Measurements from ENCODE around the gene ARRB2. TPM values are rescaled to one million over a fixed set of nuclear protein-coding genes. Genes with fewer than 3 reads are reported as not detected.

ARRB2 gene
- polyA plus RNA-seq, 1 of the 3 experiments (the other 2 are of a cell fraction) = 24.6 TPM

DNA sequence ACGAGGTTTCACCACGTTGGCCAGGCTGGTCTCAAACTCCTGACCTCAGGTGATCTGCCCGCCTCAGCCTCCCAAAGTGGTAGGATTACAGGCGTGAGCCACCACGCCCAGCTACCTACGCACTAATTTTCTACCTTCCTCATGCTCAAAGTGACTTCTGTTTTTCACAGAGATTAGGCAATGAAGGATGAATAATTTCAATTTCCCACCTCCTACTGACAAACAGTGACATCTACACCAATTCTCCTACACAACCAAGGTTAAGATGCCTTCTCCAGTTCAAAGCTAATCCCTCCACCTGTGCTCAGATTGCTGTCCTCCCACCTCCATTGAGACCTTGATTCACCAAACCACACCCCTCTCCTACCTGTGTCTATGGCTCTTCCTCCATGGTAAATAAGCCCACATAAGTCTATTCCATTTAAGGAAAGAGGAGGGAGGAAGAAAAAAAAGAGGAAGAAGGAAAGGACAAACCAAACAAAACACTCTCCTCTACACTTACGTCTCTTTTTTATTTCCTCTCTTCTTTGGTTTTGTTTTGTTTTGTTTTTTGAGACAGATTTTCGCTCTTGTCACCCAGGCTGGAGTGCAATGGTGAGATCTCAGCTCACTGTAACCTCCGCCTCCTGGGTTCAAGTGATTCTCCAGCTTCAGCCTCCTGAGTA is 15.3 kb downstream of the ARRB2 start:
- WGBS (ENCODE audit: low lambda C conversion rate) = 86% methylated on average over 9 of the region's 9 CpGs
- POLR2A ChIA-PET = no interaction called here
- no peaks in the 10 kb centered on the region for H3K27me3 ChIP-seq (ENCODE audit: insufficient read depth)
- no peak overlapping the region for H2AFZ ChIP-seq (ENCODE audit: low read depth)
- H3K4me2 ChIP-seq = no peak overlapping the region
- H3F3A ChIP-seq (replicated peaks; ENCODE audit: insufficient read depth) = peaks cover 5% of the 10 kb centered on the region
- no peaks in the 10 kb centered on the region for H3K9me2 ChIP-seq
- CTCF ChIA-PET = interaction anchor here (1.1 to 1.7 kb wide), 3 partner anchors 16 to 336 kb away, joined by 3 to 5 read pairs (median 4); partner anchors contain the start of gene ARRB2
- H3K4me3 ChIP-seq (ENCODE audit: low read depth in 2 of 2, low read length in 1 of 2) = no peak overlapping the region
- no peaks in the 10 kb centered on the region; a peak in 1 of 4 replicates for H3K4me1 ChIP-seq (ENCODE audit: control insufficient read depth in 1 of 2, insufficient read depth in 2 of 2, low read depth in 1 of 2, low read length in 1 of 2)
- H4K20me1 ChIP-seq (ENCODE audit: insufficient read depth) = no peaks in the 10 kb centered on the region
- no peak overlapping the region for H3K9ac ChIP-seq
- no peaks in the 10 kb centered on the region for H3K9me3 ChIP-seq
- no peaks in the 10 kb centered on the region for H3K36me3 ChIP-seq (replicated peaks in 1 of 2; ENCODE audit: control insufficient read depth in 1 of 2, insufficient read depth in 2 of 2, low read length in 1 of 2)
- no peaks in the 10 kb centered on the region for H3K79me2 ChIP-seq (ENCODE audit: insufficient read depth)
- no peak for DNase-seq
- no peak for TF ChIP-seq GABPA (IDR thresholded peaks at IDR 0.05; ENCODE audit: low read depth)
- no peak for TF ChIP-seq TAF1 (IDR thresholded peaks at IDR 0.05; ENCODE audit: borderline replicate concordance, low read depth, low read length)
- no peak for TF ChIP-seq POLR2AphosphoS5 (IDR thresholded peaks at IDR 0.05; ENCODE audit: low read depth, low read length)
- no peak for TF ChIP-seq NFIC (IDR thresholded peaks at IDR 0.05; ENCODE audit: borderline replicate concordance)
- no peak for TF ChIP-seq ELF1 (IDR thresholded peaks at IDR 0.05)
- no peak overlapping the region for H3K27ac ChIP-seq (ENCODE audit: low read depth in 2 of 2, low read length in 1 of 2)

DNA sequence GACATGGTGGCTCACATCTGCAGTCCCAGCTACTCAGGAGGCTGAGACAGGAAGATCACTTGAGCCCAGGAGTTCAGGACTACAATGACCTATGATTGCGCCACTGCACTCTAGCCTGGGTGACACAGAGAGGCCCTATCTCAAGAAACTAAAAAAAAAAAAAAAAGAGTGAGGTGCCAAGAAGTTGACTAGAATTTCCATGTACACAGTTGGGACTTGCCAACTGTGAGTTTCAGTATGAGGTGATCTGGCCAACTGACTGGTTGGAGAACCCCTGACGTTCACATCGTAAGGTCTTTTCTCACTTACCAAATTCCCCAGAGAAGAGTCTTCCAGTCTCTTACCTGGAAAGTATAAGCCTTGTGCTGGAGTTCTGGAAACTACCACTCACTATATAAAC is 17.7 kb downstream of the ARRB2 start:
- no peaks in the 10 kb centered on the region for H3K9me3 ChIP-seq
- TF ChIP-seq POLR2AphosphoS5 (IDR thresholded peaks at IDR 0.05; ENCODE audit: low read depth, low read length) (no peak), ELF1 (IDR thresholded peaks at IDR 0.05) (no peak), TCF12 (IDR thresholded peaks at IDR 0.05) (no peak)
- H2AFZ ChIP-seq (ENCODE audit: low read depth) = no peak overlapping the region
- H3K79me2 ChIP-seq (ENCODE audit: insufficient read depth) = no peaks in the 10 kb centered on the region
- H3F3A ChIP-seq (replicated peaks; ENCODE audit: insufficient read depth) = no peaks in the 10 kb centered on the region
- DNase-seq = no peak
- no peaks in the 10 kb centered on the region for H4K20me1 ChIP-seq (ENCODE audit: insufficient read depth)
- H3K27ac ChIP-seq (ENCODE audit: low read depth in 2 of 2, low read length in 1 of 2) = no peak overlapping the region
- H3K9ac ChIP-seq = no peak overlapping the region
- H3K4me1 ChIP-seq (ENCODE audit: control insufficient read depth in 1 of 2, insufficient read depth in 2 of 2, low read depth in 1 of 2, low read length in 1 of 2) = no peaks in the 10 kb centered on the region; a peak in 2 of 4 replicates
- ChIA-PET POLR2A (no interaction called here), CTCF (no interaction called here)
- H3K4me2 ChIP-seq = no peak overlapping the region
- H3K4me3 ChIP-seq (ENCODE audit: low read depth in 2 of 2, low read length in 1 of 2) = no peak overlapping the region
- H3K9me2 ChIP-seq = no peaks in the 10 kb centered on the region
- H3K36me3 ChIP-seq (replicated peaks in 1 of 2; ENCODE audit: control insufficient read depth in 1 of 2, insufficient read depth in 2 of 2, low read length in 1 of 2) = peaks cover 0 to 4% of the 10 kb centered on the region in 2 experiments
- no peaks in the 10 kb centered on the region for H3K27me3 ChIP-seq (ENCODE audit: insufficient read depth)
- WGBS (ENCODE audit: low lambda C conversion rate) = 85% methylated on average over 2 of the region's 3 CpGs

DNA sequence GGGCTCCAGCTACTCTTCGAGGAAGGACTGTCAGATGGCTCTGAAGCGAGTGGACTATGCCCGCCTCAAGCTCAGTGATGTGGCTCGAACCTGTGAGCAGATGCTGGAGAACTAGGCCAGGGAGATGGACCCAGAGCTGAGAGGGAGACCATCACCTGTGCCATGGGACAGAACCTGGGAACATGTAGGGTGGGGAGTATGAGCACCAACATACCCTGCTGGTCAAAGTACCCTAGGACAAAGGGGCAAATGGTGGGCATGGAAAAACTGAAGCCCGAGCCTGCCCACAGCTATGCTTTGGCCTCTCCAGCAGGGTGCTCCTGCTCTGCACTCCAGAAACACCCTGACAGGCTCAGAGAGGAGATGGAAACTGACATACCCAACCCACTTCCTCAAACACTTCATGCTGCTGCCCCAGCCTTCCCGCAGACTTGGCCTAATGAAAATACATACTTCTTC is 22.7 kb downstream of the ARRB2 start:
- WGBS (ENCODE audit: low lambda C conversion rate) = 91% methylated on average over 6 of the region's 6 CpGs
- H4K20me1 ChIP-seq (ENCODE audit: insufficient read depth) = no peaks in the 10 kb centered on the region
- H3K4me2 ChIP-seq = no peak overlapping the region
- no peaks in the 10 kb centered on the region for H3K79me2 ChIP-seq (ENCODE audit: insufficient read depth)
- H2AFZ ChIP-seq (ENCODE audit: low read depth) = no peak overlapping the region
- no peaks in the 10 kb centered on the region for H3F3A ChIP-seq (replicated peaks; ENCODE audit: insufficient read depth)
- no peaks in the 10 kb centered on the region for H3K9me3 ChIP-seq
- CTCF ChIA-PET = interaction anchor here (0.9 to 2.1 kb wide), 5 partner anchors 9 to 156 kb away, joined by 3 to 7 read pairs (median 3); partner anchors contain the start of gene ARRB2
- H3K27me3 ChIP-seq (ENCODE audit: insufficient read depth) = peaks cover 2% of the 10 kb centered on the region; the same call in 1 of the 2 replicates
- no peaks in the 10 kb centered on the region for H3K9me2 ChIP-seq
- H3K27ac ChIP-seq (ENCODE audit: low read depth in 2 of 2, low read length in 1 of 2) = no peak overlapping the region
- H3K4me3 ChIP-seq (ENCODE audit: low read depth in 2 of 2, low read length in 1 of 2) = no peak overlapping the region
- no peak for DNase-seq
- H3K9ac ChIP-seq = no peak overlapping the region
- H3K4me1 ChIP-seq (ENCODE audit: control insufficient read depth in 1 of 2, insufficient read depth in 2 of 2, low read depth in 1 of 2, low read length in 1 of 2) = no peaks in the 10 kb centered on the region; a peak in 2 of 4 replicates
- peaks cover 0 to 4% of the 10 kb centered on the region in 2 experiments for H3K36me3 ChIP-seq (replicated peaks in 1 of 2; ENCODE audit: control insufficient read depth in 1 of 2, insufficient read depth in 2 of 2, low read length in 1 of 2)
- POLR2A ChIA-PET = no interaction called here
- TF ChIP-seq SIN3A (IDR thresholded peaks at IDR 0.05; ENCODE audit: borderline replicate concordance, low read depth, low read length) (no peak), FOSL2 (IDR thresholded peaks at IDR 0.05; ENCODE audit: borderline replicate concordance, low read depth) (no peak), TEAD4 (IDR thresholded peaks at IDR 0.05; ENCODE audit: borderline replicate concordance, insufficient read depth) (no peak), SMC3 (IDR thresholded peaks at IDR 0.05; ENCODE audit: low read depth, low read length) (no peak), RFX5 (IDR thresholded peaks at IDR 0.05; ENCODE audit: low read length) (no peak)
- TF ChIP-seq, protein P1, sequence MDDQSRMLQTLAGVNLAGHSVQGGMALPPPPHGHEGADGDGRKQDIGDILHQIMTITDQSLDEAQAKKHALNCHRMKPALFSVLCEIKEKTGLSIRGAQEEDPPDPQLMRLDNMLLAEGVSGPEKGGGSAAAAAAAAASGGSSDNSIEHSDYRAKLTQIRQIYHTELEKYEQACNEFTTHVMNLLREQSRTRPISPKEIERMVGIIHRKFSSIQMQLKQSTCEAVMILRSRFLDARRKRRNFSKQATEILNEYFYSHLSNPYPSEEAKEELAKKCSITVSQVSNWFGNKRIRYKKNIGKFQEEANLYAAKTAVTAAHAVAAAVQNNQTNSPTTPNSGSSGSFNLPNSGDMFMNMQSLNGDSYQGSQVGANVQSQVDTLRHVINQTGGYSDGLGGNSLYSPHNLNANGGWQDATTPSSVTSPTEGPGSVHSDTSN (IDR thresholded peaks at IDR 0.05) = no peak
- TF ChIP-seq, protein P2, sequence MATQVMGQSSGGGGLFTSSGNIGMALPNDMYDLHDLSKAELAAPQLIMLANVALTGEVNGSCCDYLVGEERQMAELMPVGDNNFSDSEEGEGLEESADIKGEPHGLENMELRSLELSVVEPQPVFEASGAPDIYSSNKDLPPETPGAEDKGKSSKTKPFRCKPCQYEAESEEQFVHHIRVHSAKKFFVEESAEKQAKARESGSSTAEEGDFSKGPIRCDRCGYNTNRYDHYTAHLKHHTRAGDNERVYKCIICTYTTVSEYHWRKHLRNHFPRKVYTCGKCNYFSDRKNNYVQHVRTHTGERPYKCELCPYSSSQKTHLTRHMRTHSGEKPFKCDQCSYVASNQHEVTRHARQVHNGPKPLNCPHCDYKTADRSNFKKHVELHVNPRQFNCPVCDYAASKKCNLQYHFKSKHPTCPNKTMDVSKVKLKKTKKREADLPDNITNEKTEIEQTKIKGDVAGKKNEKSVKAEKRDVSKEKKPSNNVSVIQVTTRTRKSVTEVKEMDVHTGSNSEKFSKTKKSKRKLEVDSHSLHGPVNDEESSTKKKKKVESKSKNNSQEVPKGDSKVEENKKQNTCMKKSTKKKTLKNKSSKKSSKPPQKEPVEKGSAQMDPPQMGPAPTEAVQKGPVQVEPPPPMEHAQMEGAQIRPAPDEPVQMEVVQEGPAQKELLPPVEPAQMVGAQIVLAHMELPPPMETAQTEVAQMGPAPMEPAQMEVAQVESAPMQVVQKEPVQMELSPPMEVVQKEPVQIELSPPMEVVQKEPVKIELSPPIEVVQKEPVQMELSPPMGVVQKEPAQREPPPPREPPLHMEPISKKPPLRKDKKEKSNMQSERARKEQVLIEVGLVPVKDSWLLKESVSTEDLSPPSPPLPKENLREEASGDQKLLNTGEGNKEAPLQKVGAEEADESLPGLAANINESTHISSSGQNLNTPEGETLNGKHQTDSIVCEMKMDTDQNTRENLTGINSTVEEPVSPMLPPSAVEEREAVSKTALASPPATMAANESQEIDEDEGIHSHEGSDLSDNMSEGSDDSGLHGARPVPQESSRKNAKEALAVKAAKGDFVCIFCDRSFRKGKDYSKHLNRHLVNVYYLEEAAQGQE (IDR thresholded peaks at IDR 0.05; ENCODE audit: low read depth, low read length) = no peak
- TF ChIP-seq, protein P3, sequence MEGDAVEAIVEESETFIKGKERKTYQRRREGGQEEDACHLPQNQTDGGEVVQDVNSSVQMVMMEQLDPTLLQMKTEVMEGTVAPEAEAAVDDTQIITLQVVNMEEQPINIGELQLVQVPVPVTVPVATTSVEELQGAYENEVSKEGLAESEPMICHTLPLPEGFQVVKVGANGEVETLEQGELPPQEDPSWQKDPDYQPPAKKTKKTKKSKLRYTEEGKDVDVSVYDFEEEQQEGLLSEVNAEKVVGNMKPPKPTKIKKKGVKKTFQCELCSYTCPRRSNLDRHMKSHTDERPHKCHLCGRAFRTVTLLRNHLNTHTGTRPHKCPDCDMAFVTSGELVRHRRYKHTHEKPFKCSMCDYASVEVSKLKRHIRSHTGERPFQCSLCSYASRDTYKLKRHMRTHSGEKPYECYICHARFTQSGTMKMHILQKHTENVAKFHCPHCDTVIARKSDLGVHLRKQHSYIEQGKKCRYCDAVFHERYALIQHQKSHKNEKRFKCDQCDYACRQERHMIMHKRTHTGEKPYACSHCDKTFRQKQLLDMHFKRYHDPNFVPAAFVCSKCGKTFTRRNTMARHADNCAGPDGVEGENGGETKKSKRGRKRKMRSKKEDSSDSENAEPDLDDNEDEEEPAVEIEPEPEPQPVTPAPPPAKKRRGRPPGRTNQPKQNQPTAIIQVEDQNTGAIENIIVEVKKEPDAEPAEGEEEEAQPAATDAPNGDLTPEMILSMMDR (IDR thresholded peaks at IDR 0.05) = no peak; the same call in 1 of the 2 replicates
- TF ChIP-seq, protein P4, sequence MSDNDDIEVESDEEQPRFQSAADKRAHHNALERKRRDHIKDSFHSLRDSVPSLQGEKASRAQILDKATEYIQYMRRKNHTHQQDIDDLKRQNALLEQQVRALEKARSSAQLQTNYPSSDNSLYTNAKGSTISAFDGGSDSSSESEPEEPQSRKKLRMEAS (IDR thresholded peaks at IDR 0.05; ENCODE audit: low read depth) = no peak

Measured in SK-N-SH (cell line).